ENCODE data around the gene ERBB3. TPM values are rescaled to one million over a fixed set of nuclear protein-coding genes. Genes with fewer than 3 reads are reported as not detected.

Gene ERBB3
- total RNA-seq, 2 experiments from 2014 or later, result not detected

- no peak for TF ChIP-seq EZH2phosphoT487 (IDR thresholded peaks at IDR 0.05; ENCODE audit: borderline replicate concordance, low read depth, low read length)
- no peak for TF ChIP-seq CTCF (conservative IDR thresholded peaks at IDR 0.05; ENCODE audit: low read length)
- Histone ChIP-seq H3K4me2 (ENCODE audit: low read length) (peak overlapping the region; percentile 86), H3K27ac (ENCODE audit: low read depth, low read length, poor library complexity, severe bottlenecking) (peak overlapping the region; percentile 62), H3K9me3 (ENCODE audit: low read length) (0 out of 2 replicates have a peak, but pooled peaks cover 10% of the 10 kb centered on the region), H3K4me1 (ENCODE audit: insufficient read depth, low read length, poor library complexity, severe bottlenecking) (peaks cover 35% of the 10 kb centered on the region), H3K36me3 (ENCODE audit: insufficient read depth, low read length) (peaks cover 51% of the 10 kb centered on the region), H4K20me1 (ENCODE audit: insufficient read depth, low read length) (no peaks in the 10 kb centered on the region), H2AFZ (ENCODE audit: low read length) (no peak overlapping the region), H3K4me3 (ENCODE audit: low read depth, low read length, poor library complexity, severe bottlenecking) (peak overlapping the region; percentile 83), H3K9me2 (ENCODE audit: insufficient read depth, low read length) (no peaks in the 10 kb centered on the region), H3K79me2 (ENCODE audit: insufficient read depth, low read depth, low read length) (peaks cover 18% of the 10 kb centered on the region; the same call in 1 of the 2 replicates)
- DNase-seq (ENCODE audit: low spot score), result no peak
- CTCF ChIA-PET (ENCODE audit: unreplicated experiment), result no interaction called here
- intact Hi-C loops (cut with micrococcal nuclease; ENCODE audit: unreplicated experiment), result loop anchor here (5.0 kb wide), 1 partner anchor 317 kb away; the partner anchor contains the start of gene TIMELESS
- POLR2A ChIA-PET, result interaction anchor here (0.6 to 2.6 kb wide), 3 partner anchors 12 to 116 kb away, joined by 3 to 32 read pairs (median 4); partner anchors contain the start of genes RPL41 and ZC3H10
- BruUV-seq (replicated peaks), result no TSS peak
These were observed 50.1 kb downstream of the ERBB3 start for GRCh38 chr12:56129942-56130495.

- peaks cover 26% of the 10 kb centered on the region for H3K4me1 ChIP-seq (ENCODE audit: insufficient read depth, low read length, poor library complexity, severe bottlenecking)
- 0 out of 2 replicates have a peak, but pooled peaks cover 10% of the 10 kb centered on the region for H3K9me3 ChIP-seq (ENCODE audit: low read length)
- intact Hi-C loops (cut with micrococcal nuclease; ENCODE audit: unreplicated experiment), result no loop called here
- H3K4me2 ChIP-seq (ENCODE audit: low read length), result no peak overlapping the region
- H3K79me2 ChIP-seq (ENCODE audit: insufficient read depth, low read depth, low read length), result peaks cover 18% of the 10 kb centered on the region; the same call in 1 of the 2 replicates
- no peaks in the 10 kb centered on the region for H3K9me2 ChIP-seq (ENCODE audit: insufficient read depth, low read length)
- no peak overlapping the region for H3K27ac ChIP-seq (ENCODE audit: low read depth, low read length, poor library complexity, severe bottlenecking)
- ChIA-PET CTCF (ENCODE audit: unreplicated experiment) (no interaction called here), POLR2A (no interaction called here)
- H3K36me3 ChIP-seq (ENCODE audit: insufficient read depth, low read length), result peaks cover 58% of the 10 kb centered on the region
- no peaks in the 10 kb centered on the region for H4K20me1 ChIP-seq (ENCODE audit: insufficient read depth, low read length)
- no peak for DNase-seq (ENCODE audit: low spot score)
- no TSS peak for BruUV-seq (replicated peaks)
- H3K4me3 ChIP-seq (ENCODE audit: low read depth, low read length, poor library complexity, severe bottlenecking), result no peak overlapping the region
- TF ChIP-seq CTCF (conservative IDR thresholded peaks at IDR 0.05; ENCODE audit: low read length) (no peak), EZH2phosphoT487 (IDR thresholded peaks at IDR 0.05; ENCODE audit: borderline replicate concordance, low read depth, low read length) (no peak)
- H2AFZ ChIP-seq (ENCODE audit: low read length), result no peak overlapping the region
These were observed 50.9 kb downstream of the ERBB3 start for GRCh38 chr12:56130876-56131275.

- Histone ChIP-seq H3K36me3 (ENCODE audit: insufficient read depth, low read length) (peaks cover 98% of the 10 kb centered on the region), H3K9me3 (ENCODE audit: low read length) (0 out of 2 replicates have a peak, but pooled peaks cover 10% of the 10 kb centered on the region), H4K20me1 (ENCODE audit: insufficient read depth, low read length) (no peaks in the 10 kb centered on the region), H3K4me3 (ENCODE audit: low read depth, low read length, poor library complexity, severe bottlenecking) (no peak overlapping the region), H3K27ac (ENCODE audit: low read depth, low read length, poor library complexity, severe bottlenecking) (no peak overlapping the region), H3K79me2 (ENCODE audit: insufficient read depth, low read depth, low read length) (peaks cover under 1% of the 10 kb centered on the region; the same call in 1 of the 2 replicates), H3K4me2 (ENCODE audit: low read length) (no peak overlapping the region), H3K4me1 (ENCODE audit: insufficient read depth, low read length, poor library complexity, severe bottlenecking) (peaks cover 1% of the 10 kb centered on the region), H3K9me2 (ENCODE audit: insufficient read depth, low read length) (no peaks in the 10 kb centered on the region), H2AFZ (ENCODE audit: low read length) (no peak overlapping the region)
- intact Hi-C loops (cut with micrococcal nuclease; ENCODE audit: unreplicated experiment), result no loop called here
- DNase-seq (ENCODE audit: low spot score), result no peak
- BruUV-seq (replicated peaks), result no TSS peak
- CTCF ChIA-PET (ENCODE audit: unreplicated experiment), result no interaction called here
- POLR2A ChIA-PET, result no interaction called here
- TF ChIP-seq CTCF (conservative IDR thresholded peaks at IDR 0.05; ENCODE audit: low read length) (no peak), EZH2phosphoT487 (IDR thresholded peaks at IDR 0.05; ENCODE audit: borderline replicate concordance, low read depth, low read length) (no peak)
These were observed 54.9 kb downstream of the ERBB3 start for GRCh38 chr12:56134897-56135296.
